Measurements from ENCODE around the gene RFXANK.

DNA sequence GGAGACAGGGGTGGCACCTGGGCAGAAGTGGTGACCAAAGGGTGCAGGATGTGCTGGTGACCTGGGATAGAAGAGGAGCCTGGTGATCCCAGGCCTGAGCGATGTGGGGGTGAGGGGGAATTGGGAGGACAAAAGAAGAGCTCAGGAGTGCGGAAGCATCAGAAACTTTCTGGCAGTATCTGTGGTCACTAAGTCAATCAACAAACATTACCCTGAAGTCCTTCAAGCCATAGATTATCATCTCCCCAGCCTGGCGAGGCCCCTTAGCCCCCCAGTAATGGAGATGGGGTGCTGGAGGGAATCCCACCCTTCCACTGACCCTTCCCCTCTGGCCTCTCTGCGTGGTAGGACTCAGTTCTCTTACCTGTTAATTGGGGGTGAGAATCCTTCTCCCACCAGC is 32.5 kb upstream of the RFXANK start:
- TF ChIP-seq, protein P1, sequence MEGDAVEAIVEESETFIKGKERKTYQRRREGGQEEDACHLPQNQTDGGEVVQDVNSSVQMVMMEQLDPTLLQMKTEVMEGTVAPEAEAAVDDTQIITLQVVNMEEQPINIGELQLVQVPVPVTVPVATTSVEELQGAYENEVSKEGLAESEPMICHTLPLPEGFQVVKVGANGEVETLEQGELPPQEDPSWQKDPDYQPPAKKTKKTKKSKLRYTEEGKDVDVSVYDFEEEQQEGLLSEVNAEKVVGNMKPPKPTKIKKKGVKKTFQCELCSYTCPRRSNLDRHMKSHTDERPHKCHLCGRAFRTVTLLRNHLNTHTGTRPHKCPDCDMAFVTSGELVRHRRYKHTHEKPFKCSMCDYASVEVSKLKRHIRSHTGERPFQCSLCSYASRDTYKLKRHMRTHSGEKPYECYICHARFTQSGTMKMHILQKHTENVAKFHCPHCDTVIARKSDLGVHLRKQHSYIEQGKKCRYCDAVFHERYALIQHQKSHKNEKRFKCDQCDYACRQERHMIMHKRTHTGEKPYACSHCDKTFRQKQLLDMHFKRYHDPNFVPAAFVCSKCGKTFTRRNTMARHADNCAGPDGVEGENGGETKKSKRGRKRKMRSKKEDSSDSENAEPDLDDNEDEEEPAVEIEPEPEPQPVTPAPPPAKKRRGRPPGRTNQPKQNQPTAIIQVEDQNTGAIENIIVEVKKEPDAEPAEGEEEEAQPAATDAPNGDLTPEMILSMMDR (IDR thresholded peaks at IDR 0.05) = no peak
- no peak for TF ChIP-seq POLR2A (IDR thresholded peaks at IDR 0.05)
